GM18520 (cell line): ENCODE results near the gene SLC16A5.

Source experiments
- ATAC-seq: cut with Tn5 transposase; IDR thresholded peaks from one replicate; pipeline ENCODE4 v1.9.1; 2021; ENCODE audit not compliant: unreplicated experiment

Gene SLC16A5

DNA sequence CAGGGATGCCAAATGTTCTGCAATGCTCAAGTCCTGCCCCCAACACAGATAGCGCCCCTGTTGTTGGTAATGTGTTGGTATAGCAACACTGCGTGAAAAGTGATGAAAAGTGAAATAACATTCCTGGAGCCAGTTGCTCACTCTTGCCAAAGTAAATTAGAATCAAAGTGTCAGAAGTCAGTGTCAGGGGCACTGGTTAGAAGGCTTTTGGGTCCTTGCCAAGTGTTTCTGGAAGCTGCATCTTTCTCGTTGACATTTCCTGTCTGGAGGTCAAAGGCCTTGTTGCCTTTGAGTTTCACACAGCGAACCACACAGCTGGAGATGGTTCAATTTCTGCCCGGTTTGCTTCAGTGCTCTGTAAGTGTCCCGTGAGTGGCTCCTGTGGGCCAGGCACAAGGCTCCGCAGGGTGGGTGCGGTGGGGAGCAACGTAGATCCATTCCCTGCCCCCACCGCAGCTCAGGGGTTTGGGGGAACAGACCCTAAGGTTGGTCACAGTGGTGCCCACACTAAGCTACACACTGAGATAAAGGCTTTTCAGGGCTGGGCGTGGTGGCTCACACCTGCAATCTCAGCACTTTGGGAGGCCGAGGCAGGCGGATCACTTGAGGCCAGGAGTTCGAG is 3.6 kb upstream of the SLC16A5 start:
- no peak for ATAC-seq

DNA sequence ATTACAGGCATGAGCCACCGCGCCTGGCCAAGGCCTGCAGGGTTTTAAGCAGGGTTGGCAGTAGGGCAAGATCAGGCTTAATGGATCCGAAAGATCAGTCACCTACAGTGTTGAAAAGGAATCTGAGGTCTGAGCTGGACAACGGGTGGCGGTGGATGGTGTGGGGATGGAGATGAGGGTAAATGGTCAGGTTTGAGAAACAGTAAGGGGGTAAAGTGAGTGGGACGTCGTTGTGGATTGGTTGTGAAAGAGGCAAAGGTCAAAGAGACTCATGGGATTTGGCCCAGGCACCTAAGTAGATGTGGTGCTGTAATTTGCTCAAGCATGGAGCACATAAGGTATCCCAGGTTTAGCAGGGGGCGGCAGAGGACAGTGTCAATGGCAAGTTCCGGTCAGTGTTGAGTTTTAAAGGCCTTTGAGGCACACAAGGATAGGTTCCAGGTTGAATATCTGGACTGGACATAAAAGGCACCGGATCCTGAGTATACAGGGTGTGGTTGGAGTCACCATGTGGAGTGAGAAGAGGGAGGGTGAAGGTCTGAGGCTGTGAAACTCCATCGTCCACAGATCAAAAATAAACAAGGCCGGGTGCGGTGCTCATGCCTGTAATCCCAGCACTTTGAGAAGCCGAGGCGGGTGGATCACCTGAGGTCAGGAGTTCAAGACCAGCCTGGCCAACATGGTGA is 1.1 kb upstream of the SLC16A5 start:
- no peak for ATAC-seq

GRCh38 chr17:75087182-75087557 is 584 bp upstream of the SLC16A5 start:
- ATAC-seq, result no peak

DNA sequence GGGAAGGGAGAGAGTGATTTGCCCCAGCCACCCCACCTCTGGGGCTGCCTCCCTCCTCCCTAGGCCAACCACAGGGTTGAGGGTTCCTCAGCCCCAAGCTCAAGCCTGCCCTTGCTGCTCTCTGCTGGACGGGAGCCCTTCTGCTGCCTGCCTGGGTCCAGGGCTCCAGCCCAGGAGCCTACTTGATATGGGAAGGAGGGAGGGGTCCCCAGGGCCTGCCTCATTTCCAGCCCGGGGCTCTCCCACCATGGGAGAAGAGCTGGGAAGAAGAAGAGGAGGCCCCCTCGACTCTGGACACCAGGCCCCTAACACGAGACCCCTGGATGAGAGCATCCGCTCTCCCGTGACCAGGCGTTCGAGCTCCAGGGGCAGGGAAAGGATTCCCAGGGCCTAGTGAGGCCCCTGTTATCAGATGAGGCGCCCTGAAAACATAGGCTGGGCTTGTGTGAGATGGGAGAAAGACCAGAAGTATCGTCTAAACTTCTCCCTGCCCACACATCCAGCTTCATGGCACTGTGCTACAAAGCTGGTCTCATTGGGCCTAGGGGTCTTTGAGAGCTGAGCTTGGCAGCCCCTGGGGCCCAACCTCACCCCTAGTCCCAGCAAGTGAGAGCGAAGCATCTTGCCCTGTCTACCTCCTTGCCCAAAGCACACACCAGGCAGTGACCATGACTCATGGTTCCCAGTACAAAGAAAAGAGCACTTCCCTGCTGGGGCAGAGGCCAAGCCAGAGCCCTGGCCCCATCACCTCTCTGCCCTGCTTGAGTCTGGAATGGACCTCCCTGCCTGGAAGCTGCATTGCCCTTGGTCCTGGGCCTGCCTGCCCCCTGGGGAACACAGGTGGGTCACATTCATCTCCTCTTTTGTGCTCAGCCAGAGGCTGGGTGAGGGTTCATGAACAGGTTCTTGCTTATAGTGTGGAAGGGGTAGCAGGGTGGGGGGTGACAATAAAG is 987 bp downstream of the SLC16A5 start:
- no peak for ATAC-seq

DNA sequence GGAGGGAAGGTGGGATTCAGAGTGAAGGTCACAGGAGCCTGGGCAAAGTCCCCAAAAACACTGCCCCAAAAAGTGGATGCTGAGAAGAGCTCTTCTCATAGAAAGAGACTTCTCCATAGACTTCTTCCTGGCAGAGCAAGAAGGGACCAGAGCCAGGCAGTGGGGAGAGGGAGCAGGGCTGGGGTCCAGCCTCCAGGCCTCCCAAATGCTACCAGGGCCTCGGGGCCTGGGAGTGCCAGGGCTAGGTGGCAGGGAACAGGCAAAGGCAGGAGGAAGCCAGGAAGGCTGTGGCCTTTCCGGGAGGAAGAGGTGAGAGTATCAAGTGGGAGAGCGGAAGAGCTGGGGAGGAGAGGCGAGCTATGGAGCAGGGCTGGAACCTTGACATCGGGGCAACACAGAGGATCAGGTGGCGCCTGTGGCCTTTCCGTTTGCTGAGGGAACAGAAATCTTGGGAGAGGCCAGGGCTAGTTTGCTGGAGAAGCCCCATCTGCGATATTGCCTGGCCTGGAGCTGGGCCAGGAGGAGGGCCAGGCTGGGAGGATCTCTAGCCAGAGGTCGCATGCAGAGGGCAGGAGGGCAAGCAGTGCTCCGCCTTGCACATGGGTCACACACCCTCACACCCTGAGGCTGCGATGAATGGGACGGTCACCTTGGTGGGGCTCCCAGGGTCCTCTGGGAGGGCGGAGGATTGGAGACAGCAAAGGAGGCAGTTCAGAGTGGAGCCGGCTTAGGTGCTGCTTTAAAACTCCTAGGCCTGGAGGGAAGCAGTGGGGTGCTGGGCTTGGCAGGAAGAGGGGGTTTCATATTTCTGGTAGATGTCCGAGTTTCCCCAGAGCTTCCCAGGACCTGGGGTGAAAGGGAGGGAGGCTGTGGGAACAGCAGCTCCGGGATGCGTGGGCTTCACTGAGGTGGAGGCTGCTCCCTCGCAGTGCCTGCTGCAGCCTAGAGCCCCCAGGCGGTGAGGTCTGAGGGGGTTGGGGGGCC is 3.4 kb downstream of the SLC16A5 start:
- ATAC-seq, result no peak

DNA sequence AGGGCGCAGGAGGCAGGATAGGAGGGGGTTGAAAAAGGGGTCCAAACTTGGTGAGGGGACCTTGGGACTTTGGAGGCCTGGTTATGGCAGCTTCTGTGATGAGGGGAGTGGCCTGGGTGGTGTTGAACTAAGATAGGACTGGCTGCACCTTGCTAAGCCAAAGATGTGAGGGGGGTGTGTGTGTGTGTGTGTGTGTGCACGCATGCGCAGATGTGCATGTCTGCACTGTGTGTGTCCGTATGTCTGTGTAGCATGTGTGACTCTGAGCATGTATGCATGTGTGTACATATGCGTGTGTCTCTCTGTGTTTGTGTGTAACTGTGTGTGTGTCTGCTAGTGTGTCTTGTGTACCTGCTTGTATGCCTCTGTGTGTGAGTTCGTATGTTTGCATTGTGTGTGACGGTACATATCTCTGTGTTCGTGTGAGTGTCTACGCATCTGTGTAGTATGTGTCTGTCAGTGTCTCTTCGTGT is 4.1 kb downstream of the SLC16A5 start:
- ATAC-seq, result no peak

- no peak for ATAC-seq
Observed at GRCh38 chr17:75093548-75094158, 5.9 kb downstream of the SLC16A5 start.

DNA sequence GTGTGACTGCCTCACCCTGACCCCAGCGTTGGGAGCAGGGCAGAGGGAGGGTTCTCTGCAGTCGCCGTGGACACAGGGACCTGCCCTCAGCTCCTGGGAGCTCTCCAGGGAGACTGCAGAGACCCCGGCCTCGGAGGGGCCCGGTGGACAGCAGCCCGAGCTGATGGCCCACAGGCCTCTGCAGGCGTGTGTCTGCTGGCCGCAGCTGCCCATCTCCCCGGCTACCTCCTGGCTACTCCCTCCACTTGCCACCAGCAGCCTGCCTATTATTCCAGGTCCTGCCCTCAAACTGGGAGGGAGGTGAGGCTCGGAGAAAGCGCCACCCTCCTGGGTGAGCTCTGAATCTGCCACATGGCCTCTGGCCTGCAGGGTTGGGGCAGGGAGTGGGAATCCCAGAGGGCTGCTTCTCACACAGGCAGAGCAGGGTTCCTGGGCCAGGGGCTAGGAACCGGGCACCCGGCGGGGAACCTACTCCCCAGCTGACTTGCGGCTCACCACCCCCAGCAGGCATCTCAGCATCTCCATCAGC is 7.2 kb downstream of the SLC16A5 start:
- no peak for ATAC-seq

DNA sequence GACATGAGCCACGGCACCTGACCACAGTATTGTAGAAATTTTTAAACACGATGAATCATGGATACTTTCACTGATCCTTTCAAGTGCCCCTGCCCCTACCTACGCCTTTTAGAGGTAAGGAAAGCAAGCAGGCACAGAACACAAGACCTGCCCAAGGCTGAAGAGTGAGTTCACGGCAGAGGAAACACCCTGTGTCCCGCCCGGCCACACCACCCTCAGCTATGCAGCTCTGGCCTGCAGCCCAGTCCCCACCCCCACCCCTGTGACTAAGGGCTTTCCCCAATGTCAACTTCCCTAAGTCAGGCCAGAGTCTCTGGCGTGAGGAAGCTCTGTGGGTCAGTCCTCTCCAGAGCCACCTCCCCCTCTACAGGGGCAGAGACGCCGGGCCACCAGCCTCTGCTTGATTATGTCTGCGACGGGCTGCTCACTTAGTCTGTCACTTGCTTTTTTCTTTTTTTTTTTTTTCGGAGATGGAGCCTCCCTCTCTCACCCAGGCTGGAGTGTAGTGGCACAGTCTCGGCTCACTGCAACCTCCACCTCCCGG is 8.4 kb downstream of the SLC16A5 start:
- no peak for ATAC-seq

- ATAC-seq, result no peak
Observed at GRCh38 chr17:75097865-75098264, 10.1 kb downstream of the SLC16A5 start.

- ATAC-seq, result no peak
Observed at GRCh38 chr17:75098861-75099260, 11.1 kb downstream of the SLC16A5 start.

- ATAC-seq, result no peak
Observed at GRCh38 chr17:75099881-75100595, 12.3 kb downstream of the SLC16A5 start.

DNA sequence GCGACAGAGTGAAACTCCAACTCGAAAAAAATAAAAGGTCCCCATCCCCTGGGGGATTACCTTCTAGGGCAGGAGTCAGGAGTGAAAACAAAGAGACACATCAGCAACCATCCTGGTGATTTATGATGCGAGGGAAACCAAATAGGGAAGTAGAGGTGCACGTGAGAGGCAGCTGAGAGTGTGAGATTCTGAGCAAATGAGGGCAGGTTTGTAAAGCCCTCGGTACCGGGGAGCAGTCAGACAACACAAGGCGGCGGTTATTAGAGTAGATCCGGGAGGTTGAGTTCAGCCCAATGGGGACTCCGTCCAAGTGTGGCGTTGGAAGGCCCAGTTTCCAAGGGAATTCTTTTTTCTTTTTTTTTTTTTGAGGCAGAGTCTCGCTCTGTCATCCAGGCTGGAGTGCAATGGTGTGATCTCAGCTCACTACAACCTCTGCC is 14.6 kb downstream of the SLC16A5 start:
- no peak for ATAC-seq

DNA sequence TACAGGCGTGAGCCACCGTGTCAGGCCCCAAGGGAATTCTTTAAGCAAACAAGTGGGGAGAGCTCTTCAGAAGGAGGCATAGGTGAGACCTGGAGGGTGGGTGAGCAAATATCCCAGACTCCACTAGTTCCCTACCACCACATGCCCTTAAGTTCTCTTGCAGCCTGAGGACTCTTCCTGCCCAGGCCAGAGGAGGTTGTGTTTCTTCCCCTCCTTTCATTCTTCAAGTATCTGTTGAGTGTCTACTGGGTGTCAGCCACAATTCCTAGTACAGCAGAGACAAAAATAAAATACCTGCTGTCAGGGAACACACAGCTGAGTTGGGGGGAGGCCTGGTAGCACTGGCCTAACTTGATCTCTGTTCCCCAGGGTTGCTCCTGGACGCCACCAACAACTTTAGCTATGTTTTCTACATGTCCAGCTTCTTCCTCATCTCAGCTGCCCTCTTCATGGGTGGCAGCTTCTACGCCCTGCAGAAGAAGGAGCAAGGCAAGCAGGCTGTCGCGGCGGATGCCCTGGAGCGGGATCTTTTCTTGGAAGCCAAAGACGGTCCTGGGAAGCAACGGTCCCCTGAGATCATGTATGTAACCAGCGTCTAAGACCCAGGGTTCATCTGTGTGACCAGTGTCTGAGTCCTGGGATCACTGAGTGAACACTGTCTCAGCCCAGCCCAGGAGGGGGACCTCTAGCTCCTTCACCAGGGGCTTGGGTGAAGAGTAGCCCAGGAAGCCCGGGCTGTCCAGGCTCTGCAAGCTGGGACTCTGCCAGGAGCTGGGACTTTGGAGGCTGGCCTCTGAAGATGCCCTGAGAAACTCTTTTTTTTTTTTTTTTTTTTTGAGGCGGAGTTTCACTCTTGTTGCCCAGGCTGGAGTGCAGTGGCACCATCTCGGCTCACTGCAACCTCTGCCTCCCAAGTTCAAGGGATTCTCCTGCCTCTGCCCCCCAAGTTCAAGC is 16.1 kb downstream of the SLC16A5 start:
- no peak for ATAC-seq

- no peak for ATAC-seq
Observed at GRCh38 chr17:75105126-75106080, 17.6 kb downstream of the SLC16A5 start.

DNA sequence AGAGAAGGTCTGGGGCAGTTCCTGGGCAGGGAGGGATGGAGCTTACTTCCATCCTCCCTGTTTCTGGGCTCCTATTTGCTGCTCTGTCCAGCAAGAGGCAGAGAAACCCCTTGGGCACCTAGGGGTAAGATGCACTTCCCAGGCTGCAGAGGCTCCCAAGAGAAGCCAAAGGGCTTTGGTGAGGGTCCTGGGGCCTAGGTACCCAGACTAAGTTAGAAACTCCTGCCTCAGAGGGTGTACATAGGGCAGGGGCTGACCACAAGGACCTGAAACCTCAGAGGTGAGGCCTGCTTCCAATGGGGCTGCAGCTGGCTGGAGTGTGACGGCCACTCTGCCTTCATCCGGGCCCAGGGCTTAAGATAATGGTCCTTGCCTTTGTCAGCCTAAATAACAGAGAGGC is 20.4 kb downstream of the SLC16A5 start:
- no peak for ATAC-seq

- no peak for ATAC-seq
Observed at GRCh38 chr17:75109046-75109406, 21.3 kb downstream of the SLC16A5 start.
